Measurements from ENCODE around the gene TCP1.
A peak's percentile ranks its signal among the peaks of the same experiment; 100 is the strongest.
"Not testable (repeated sequence)": the region's sequence is repeated elsewhere in the genome, so short reads cannot be mapped to it uniquely, and the experiment has no call there.

The TCP1 gene

DNA sequence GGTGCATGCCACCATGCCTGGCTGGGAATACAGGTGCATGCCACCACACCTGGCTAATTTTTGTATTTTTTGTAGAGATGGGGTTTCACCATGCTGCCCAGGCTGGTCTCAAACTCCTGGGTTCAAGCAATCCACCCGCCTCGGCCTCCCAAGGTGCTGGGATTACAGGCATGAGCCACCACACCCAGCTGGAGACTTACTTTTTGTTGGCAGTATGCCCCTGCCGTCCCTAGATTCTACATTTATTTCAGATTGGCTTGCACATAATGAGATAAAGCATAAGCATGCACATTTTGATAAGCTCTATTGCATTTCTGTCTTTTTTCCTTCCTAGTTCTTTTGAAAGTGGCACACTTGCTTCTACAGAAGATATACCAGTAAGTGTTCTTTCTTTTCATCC, 27.4 kb upstream of the TCP1 start:
- not testable (repeated sequence) for DNase-seq

- DNase-seq = no peak
Observed at GRCh38 chr6:159815410-159815809, 26.0 kb upstream of the TCP1 start.

- no peak for DNase-seq
Observed at GRCh38 chr6:159813781-159814180, 24.4 kb upstream of the TCP1 start.

- no peak for DNase-seq
Observed at GRCh38 chr6:159809149-159809548, 19.7 kb upstream of the TCP1 start.

GRCh38 chr6:159808647-159809046, 19.2 kb upstream of the TCP1 start:
- DNase-seq = no peak

- DNase-seq = no peak
Observed at GRCh38 chr6:159807150-159807858, 17.9 kb upstream of the TCP1 start.

DNA sequence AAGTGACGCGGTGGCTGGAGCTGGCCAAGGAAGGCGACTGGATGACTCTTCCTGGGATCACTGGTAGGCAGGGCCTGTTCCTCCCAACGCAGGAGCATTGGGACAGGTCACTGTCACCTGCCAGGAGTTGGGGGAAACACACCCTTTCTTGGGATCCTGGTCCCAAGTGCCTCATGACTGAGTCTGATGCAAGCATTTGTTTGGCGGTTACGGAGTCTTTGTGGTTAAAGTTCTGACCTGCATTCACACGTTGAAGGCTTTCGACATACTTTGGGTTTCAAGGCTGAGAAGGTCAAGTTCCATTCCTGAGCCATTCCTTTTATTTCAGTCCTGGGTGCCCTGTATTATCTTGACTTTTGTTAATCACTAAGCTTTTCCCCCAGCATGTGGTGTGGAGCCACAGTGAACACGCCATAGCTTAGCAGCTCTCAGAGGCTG, 16.6 kb upstream of the TCP1 start:
- DNase-seq = no peak

GRCh38 chr6:159805440-159806020, 16.1 kb upstream of the TCP1 start:
- no peak for DNase-seq

- DNase-seq = no peak
Observed at GRCh38 chr6:159804504-159804903, 15.1 kb upstream of the TCP1 start.

DNA sequence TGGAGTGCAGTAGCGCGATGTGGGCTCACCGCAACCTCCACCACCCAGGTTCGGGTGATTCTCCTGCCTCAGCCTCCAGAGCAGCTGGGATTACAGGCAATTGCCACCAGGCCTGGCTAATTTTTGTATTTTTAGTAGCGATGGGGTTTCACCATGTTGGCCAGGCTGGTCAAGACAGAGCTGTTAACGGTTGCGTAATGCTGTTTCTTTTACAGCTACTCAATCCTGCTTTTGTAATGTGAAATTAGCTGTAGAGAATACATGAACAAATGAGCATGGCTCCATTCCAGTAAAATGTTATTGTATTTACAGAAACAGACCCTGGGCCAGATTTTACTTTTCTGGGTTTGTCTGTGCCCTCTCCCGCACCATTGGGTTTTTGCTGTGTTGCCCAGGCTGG, 12.5 kb upstream of the TCP1 start:
- no peak for DNase-seq

DNA sequence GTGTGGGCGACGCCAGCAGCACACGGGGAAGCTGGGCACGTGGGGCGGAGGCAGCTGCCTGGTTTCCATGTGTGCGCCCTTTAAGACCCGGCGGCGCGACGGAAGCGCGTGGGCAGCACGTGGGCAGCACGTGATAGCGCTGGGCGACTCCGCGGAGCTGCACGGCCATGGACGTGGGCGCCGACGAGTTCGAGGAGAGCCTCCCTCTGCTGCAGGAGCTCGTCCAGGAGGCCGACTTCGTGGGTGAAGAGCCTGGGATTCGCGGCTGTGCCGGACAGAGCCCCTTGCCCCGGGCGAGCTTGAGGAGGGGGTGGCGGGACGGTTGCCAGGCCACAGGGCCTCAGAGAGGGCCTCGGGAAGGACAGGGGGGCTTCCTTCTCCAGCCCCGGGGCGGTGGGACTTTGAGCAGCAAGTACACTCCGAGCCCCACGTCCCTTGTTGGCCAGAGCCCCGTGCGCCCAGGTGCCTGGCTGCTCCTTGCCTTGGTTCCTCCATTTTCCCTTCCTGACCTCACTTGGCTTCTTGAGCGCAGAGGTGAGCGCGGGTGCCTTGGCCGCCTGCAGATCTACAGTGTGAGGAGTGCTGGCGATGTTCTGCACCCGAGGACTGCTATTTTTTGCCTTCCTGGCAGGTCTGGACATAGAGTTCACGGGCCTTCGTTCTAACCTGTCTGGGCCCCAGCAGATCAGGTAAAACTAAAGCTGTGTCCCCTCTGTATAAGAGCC, 10.9 kb upstream of the TCP1 start, which contains the start of gene PNLDC1:
Gene PNLDC1 (plus strand): TSS at position 136 of the 725 bp plus-strand sequence. CDS start 32 bp downstream, at position 168.
- DNase-seq = no peak

DNA sequence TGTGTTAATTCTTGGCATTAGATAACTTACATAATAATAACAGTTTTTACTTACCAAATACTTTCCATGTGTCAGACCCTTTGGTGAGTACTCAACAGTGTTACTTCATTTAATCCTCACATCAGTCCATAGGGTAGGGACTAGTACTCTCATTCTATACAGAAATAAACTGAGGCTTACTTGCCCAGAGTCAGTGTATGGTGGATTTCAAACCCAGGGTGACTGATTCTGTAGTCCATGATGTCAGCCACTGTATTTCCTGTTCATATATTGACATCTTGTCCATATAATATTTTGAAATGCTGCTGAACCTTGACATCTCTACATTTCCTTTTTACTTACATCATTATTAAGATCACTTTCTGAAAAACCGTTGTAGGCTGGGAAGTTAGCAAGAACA, 8.2 kb upstream of the TCP1 start:
- DNase-seq = no peak

DNA sequence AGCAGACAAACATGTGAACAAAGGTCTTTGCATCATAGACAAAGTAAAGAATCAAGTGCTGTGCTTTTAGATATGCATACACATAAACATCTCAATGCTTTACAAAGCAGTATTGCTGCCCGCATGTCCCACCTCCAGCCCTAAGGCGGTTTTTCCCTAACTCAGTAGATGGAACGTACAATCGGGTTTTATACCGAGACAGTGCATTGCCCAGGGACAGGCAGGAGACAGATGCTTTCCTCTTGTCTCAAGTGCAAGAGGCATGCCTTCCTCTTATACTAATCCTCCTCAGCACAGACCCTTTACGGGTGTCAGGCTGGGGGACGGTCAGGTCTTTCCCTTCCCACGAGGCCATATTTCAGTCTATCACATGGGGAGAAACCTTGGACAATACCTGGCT, 5.6 kb upstream of the TCP1 start:
- not testable (repeated sequence) for DNase-seq

GRCh38 chr6:159790956-159791598, 1.7 kb upstream of the TCP1 start:
- no peak for DNase-seq

- DNase-seq = peak; percentile 92
Observed at GRCh38 chr6:159790149-159790955, 950 bp upstream of the TCP1 start, which contains the start of gene MRPL18. MRPL18 (plus strand) TSS chr6:159790467; CDS start chr6:159790588, 121 bp downstream.

- no peak for DNase-seq
Observed at GRCh38 chr6:159788753-159789376, 537 bp downstream of the TCP1 start.

DNA sequence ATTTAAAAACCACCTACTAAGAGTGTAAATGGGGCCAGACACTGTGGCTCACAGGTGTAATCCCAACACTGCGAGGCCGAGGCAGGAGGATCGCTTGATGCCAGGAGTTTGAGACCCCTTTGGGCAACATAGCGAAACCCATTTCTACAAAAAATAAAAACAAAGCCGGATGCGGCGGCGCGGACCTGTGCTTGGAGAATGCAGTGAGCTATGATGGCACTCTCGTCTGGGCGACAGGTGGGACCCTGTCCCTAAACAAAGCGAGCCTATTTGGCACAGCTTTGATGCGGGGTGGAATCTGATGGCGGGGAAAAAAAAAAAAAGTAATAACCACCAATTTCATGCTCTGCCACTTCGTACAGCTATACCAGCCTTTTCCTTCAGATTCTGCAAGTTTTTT, 1.1 kb downstream of the TCP1 start:
- no peak for DNase-seq

DNA sequence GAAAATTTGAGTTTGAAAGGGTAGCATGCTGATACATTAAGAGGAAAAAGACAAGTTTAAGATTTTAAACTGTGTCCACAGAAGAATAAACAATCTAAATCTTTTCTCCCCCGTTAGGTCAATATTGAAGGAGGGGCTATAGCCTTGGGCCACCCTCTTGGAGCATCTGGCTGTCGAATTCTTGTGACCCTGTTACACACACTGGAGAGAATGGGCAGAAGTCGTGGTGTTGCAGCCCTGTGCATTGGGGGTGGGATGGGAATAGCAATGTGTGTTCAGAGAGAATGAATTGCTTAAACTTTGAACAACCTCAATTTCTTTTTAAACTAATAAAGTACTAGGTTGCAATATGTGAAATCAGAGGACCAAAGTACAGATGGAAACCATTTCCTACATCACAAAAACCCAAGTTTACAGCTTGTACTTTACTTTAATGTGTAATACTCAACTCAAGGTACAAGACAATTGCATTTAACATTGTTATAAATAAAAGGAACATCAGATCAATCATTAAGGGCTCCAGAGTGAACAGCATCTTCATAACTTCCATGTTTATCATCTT, 10.8 kb downstream of the TCP1 start:
- DNase-seq = no peak

DNA sequence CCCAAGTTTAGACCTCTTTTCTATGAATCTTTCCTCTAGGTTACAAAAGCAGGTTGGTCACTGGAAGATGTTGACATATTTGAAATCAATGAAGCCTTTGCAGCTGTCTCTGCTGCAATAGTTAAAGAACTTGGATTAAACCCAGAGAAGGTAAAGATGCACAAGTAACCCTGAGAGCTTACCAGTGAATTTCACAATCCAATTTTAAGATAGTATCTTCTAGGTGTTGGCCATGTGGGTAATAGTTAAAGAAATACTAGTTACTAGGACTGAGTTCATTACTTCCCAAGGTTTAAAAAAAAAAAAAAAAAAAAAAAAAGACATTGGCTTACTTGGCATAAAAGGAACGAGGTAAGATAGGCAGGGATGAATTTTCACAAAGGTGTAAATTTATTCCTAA, 11.3 kb downstream of the TCP1 start:
- DNase-seq = no peak

DNA sequence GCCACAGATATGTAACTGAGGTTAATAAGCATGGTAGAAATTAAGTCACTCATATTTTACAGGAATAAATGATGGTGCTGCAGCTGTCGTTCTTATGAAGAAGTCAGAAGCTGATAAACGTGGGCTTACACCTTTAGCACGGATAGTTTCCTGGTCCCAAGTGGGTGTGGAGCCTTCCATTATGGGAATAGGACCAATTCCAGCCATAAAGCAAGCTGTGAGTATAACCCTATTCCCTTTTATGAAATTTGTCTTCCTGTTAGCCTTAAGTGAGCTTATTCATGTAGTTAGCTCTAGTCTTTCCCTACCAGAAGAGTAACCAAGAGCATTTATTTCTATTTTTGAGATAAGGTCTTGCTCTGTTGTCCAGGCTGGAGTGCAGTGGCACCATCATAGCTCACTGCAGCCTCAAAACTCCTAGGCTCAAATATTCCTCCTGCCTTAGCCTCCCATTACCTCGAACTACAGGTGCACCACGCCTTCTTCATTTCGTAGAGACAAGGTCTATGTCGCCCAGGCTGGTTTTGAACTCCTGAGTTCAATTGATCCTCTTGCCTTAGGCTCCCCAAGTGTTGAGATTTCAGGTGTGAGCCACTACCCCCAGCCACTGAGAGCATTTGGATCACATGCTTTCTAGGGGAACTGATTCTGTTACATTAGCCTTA, 12.0 kb downstream of the TCP1 start:
- DNase-seq = no peak

DNA sequence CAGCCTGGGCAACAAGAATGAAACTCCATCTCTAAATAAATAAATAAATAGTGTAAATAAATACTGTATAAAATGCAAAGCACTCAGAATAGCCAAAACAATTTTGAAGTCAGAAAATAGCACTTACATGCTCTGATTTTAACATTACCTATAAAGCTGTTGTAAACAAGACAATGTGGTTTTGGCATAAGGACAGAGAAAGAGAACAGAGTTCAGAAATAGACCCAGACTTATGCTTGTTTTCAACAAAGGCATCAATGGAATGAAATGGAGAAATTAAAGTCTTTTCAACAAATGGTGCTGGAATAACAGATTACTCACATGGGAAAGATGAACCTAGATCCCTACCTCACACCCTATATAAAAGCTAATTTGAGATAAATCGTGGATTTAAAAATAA, 17.2 kb downstream of the TCP1 start:
- DNase-seq = no peak

Measured in CD4-positive, alpha-beta T cell treated with Interleukin-15 for 1 hour (primary cell).